ENCODE data around the gene CCDC7.
"Not testable (repeated sequence)": the region's sequence is repeated elsewhere in the genome, so short reads cannot be mapped to it uniquely, and the experiment has no call there.

Gene CCDC7

DNA sequence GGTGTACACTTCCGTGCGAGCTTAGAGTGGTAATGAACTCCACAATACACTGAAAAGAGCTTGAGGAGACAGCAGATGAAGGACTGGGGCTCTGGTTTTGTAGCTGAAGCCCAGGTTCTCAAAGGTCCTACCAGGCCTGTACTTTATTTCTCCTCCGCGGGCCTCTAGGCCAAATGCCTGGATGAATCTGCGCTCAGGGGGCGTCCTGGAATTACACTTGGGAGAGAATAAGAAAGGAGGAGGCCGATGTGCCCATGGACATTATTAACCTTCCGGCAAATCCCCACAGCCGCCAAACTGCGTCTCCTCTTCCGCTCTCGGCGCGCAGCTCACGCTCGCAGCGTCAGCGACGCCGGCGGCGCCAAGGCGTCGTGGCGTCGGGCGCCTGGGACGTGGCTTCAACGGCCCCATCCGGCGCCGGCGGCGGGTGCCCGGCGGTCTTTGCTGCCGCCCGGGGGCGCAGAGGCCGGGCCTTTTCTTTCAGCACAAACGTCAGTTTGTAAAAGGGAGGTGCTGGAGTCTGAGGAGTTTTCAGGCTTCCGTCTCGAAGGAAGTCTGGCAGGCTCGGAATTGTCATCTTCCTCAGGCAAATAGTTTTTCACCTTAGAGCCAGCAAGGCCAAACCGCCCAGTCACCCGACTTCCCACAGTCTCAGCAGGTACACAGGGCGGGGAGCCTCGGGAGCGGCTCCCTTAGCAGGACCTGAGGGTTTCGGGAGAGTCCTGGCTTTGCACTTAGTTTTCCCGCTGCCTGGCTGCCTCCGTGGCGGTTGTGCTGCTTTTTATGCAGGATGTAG lies at the start of gene CCDC7:
TSS of gene CCDC7 (plus strand) at position 401 of the 796 bp plus-strand sequence. CDS start 5,503 bp downstream, outside the sequence.
- peak; percentile 61 to 78 for DNase-seq (ENCODE audit: low read depth in 2 of 2)

DNA sequence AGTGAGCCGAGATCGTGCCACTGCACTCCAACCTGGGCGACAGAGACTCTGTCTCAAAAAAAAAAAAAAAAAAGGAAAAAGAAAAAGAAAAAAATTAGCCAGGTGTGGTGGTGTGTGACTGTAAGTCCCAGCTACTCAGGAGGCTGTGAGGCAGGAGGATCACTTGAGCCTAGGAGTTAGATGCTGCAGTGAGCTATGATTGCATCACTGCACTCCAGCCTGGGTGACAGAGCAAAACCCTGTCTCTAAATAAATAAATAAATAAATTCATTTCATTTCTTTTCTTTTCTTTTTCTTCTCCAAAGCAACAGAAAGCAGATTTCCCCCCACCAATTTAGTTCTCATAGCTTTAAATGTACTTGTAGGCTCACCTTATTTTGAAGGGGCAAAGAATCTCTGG lies 48.8 kb upstream of the CCDC7 start:
- not testable (repeated sequence) for DNase-seq (ENCODE audit: low read depth in 2 of 2)

DNA sequence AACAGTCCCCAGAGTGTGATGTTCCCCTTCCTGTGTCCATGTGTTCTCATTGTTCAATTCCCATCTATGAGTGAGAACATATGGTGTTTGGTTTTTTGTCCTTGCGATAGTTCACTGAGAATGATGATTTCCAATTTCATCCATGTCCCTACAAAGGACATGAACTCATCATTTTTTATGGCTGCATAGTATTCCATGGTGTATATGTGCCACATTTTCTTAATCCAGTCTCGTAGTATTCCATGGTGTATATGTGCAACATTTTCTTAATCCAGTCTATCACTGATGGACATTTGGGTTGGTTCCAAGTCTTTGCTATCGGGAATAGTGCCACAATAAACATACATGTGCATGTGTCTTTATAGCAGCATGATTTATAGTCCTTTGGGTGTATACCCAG lies 46.2 kb upstream of the CCDC7 start:
- not testable (repeated sequence) for DNase-seq (ENCODE audit: low read depth in 2 of 2)

DNA sequence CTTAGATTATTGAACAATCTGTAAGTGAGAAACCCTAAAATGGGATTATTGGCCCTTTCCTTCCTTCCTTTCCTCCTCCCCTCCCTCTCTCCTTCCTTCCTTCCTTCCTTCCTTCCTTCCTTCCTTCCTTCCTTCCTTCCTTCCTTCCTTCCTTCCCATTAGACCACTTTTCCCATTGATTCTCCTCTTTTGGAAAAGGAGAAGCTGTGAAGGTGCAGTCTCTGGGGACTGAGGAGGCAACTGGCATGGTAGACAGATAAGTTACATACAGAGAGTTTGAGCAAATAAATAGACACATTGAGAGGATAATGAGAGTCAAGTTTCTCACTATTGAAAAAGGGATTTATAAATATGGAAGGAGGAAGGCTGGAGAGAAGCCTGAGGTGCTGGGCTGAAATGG lies 45.0 kb upstream of the CCDC7 start:
- DNase-seq (ENCODE audit: low read depth in 2 of 2): no peak

DNA sequence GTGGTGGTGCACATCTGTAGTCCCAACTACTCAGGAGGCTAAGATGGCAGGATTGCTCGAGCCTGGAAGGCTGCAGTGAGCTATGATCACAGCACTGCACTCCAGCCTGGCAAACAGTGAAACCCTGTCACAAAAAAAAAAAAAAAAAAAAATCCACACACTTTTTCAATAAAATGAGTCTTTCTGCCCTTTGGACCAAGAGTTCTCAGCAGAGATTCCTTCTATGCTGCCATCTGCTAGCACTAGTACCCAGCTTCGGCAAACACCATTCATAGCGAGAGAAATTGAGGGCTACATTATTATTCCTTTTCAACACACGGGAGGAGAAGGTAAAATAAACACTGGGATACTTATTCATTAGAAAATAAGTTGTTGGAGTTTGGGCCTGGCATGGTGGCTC lies 43.4 kb upstream of the CCDC7 start:
- DNase-seq (ENCODE audit: low read depth in 2 of 2): no peak

DNA sequence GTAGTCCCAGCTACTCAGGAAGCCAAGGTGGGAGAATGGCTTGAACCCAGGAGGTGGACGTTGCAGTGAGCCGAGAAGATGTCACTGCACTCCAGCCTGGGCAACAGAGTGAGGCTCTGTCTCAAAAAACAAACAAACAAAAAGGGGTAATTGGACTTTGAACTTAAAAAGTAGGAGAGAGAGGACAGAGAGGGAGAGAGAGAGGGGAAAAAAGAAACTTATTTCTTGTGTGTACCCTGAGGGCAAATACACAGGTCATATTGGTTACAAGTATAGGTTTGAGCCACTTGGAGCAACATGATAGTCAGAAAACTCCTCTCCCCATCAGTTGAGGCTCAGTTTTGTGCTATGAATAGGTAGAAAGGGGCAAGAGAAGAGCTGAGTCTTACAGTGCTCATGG lies 42.8 kb upstream of the CCDC7 start:
- no peak for DNase-seq (ENCODE audit: low read depth in 2 of 2)

DNA sequence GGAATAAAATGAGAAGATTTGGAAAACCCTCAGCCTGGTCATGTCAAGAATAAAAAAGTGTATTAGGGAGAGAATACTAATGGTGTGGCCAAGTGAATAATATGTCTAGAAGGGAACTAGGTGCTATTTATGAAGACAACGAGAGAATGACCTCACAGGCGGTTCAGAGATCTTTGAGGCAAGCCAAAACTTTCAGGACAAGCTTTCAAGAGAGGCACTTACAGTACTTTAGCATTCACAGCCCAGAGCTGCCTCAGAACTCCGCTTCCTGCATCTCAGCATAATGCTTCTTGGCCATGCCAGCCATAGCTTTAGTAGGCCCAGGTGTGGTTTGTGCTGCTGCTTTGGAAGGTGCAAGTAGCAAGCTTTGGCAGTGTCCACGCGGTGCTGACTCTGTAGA lies 37.2 kb upstream of the CCDC7 start:
- no peak for DNase-seq (ENCODE audit: low read depth in 2 of 2)

DNA sequence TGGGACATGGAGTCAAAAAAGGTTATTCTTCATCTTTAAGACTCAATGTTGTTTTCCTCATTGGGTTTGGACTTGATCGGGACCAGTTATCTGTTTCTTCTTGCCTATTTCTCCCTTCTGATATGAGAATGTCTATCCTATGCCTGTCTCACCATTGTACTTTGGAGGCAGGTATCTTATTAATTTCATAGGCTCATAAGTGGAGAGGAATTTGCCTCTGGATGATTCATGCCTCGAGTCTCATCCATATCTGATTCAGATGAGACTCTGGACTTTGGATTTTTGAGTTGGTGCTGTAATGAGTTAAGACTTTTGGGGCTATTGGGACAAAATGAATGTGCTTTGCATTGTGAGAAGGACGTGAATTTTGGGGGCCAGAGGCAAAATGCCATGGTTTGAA lies 36.2 kb upstream of the CCDC7 start:
- DNase-seq (ENCODE audit: low read depth in 2 of 2): no peak

DNA sequence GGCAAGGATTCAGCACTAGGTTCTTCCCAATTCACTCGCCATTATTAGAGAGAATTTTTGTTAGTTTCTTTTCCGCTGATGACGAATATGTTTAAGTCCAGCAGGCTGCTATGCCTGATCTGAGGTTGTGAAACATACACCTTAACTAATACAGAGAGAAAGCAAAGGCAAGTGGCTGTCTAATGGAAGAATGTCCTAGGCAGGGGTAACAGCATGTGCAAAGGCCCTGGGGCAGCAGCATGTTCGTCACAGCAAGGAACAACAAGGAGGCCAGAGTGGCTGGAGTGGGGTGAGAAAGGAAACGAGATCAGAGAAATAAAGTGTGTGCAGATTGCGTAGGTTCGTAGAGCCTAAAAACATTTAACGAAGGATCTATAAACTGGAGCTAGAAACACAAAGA lies 35.4 kb upstream of the CCDC7 start:
- no peak for DNase-seq (ENCODE audit: low read depth in 2 of 2)

DNA sequence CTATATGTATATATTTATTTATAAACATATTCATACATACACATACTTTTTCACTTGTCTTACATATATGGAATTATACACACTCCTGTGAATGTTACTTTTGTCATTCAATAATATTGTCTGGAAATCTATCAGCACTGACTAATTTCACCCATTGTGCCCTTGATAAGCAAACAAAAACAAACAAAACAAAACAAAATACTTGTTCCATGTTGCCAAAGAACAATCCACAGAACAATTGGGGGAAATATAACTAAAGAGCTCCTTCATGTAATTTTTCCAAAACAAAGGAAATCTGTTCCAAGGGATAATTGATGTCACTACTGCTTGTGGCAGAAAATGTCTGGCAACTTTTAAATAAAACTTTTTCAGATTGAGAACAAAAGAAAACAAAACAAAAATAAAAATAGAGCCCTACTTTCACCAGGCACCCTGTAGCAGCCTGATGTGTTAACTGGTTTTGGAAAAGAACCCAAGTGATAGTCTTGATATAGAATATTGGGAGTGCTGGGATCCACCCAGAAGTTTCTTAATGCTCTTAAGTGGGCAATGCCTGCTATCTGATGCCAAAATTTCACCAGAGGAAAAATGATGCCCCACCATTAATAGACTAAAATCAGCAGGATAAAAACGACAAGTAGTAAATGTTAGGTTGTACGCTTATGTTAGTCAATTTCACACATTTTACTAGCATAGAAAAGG lies 34.0 kb upstream of the CCDC7 start:
- no peak for DNase-seq (ENCODE audit: low read depth in 2 of 2)

DNA sequence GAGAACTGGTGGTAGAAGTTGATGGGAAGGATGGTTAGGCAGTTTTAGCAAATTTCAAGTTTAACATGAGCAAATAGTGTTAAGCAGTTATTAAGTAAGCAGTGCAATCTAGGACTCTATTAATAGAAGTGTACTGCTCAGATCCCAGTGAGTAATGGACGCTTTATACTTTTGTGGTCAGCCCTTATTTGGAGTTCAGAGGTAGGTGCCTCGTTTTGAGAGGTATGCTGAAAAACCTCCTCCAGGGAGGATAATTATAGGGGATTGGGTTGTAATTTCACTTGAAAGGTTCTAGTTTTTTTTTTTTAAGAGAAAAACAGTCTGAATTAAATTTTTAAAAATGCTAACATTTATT lies 33.5 kb upstream of the CCDC7 start:
- DNase-seq (ENCODE audit: low read depth in 2 of 2): no peak

DNA sequence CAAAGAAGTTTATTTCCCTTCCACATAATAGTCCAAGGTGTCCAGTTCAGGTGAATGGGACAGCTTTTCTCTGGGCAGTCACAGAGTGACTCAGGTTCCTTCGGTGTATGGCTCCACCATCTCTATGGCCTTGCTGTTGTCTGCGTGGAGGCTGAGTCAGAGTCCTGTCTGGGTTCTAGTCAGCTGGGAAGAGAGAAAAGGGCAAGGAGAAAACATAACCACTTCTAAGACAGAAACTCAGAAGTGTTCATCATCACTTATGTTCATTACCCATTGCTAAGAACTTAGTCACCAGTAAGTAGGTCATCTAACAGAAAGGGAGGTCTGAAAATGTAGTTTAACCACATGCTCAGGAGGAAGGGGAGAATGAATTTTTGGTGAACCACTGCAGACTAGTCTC lies 32.4 kb upstream of the CCDC7 start:
- DNase-seq (ENCODE audit: low read depth in 2 of 2): peak in 1 of 2 donors; percentile 7

DNA sequence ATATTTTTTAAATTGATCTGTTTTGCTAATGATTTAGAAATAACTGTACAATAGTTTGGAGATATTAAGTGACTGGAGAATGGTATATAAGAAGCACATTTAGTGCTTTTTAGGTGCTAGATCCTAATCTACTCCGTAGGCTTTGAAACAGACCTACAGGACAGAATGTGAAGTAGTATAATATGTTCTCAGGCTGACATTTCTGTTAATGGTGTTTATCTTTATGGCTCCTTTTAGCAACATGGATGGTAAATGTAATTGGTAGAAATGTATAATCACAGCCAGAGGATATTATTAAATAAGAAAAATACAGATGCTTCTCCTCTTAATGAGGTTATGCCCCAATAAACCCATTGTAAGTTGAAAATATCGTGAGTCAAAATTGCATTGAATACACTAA lies 30.6 kb upstream of the CCDC7 start:
- no peak for DNase-seq (ENCODE audit: low read depth in 2 of 2)

DNA sequence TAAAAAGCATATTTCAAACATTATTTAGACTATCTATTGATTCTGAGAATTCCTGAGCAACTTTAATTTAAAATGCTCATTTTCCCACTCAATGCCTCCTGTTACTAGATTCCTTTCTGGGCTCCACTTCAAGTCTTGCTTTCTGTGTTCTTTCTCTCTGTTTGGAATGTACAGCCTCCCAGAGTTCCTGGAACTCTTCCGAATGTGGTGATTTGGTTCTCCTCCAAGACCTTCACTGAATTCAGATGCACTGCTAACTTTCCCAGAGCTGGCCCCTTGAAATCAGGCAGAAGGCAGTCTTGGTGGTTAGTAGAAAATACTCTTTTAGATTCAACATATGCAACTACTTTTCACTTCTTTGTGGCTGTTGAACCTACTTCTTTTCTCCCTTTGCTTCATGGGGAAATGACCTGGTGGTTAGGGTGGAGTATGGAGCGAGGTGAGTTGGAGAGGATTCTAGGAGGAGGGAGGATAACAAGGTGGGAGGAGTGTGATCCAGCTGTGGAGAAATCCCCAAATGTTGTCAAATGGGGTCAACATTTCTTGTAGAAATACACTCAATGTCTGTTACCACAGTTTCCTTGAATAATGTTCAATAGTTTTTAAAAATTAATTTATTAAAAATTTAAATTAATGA lies 27.9 kb upstream of the CCDC7 start:
- no peak for DNase-seq (ENCODE audit: low read depth in 2 of 2)

DNA sequence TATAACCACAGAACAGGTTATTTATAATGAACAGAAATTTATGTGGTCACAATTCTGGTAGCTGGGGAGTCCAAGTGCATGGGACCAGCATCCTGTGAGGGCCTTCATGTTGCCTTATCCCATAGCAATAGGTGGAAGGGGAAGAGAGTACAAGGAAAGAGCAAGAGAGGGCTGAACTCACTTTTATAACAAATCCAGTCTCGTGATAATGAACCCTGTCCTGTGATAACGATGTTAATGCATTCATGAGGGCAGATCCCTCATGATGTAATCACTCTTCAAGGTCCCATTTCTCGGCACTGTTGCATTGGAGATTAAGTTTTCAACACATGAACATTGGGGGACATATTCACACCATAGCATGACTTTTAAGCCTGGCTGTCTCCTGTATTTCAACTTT lies 27.4 kb upstream of the CCDC7 start:
- no peak for DNase-seq (ENCODE audit: low read depth in 2 of 2)

DNA sequence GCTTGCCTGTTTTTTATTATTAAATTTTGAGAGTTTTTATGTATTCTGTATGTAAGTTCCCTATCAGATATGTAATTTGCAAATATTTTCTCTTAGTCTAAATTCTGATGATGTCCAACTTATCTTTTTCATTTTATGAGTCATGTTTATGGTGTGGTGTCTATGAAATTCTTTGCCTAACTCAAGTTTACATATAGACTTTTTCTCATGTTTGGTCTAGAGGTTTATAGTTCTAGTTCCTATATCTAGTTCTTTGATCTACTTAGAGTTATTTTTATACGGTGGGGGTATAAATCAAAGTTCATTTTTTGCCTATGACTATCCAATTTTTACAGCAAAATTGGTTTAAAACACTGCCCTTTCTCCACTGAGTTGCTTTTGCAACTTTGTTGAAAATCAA lies 26.3 kb upstream of the CCDC7 start:
- no peak for DNase-seq (ENCODE audit: low read depth in 2 of 2)

DNA sequence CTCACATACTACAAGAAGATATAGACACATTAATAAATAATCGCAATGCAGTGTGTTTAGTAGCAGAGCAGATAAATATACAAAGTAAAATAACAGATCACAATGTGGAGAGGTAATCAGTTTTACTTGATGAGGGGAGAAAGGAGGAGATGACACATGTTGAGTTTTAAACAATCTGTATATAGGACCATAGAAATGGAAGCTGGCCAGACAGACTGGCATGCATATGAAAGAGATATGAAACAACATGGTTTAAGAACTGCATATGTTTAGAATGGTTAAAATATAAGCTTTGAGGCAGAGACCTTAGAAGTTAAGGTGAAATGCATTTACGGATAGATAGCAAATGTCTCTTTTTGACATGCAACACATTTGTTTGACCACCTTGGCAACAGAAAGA lies 19.8 kb upstream of the CCDC7 start:
- no peak for DNase-seq (ENCODE audit: low read depth in 2 of 2)

DNA sequence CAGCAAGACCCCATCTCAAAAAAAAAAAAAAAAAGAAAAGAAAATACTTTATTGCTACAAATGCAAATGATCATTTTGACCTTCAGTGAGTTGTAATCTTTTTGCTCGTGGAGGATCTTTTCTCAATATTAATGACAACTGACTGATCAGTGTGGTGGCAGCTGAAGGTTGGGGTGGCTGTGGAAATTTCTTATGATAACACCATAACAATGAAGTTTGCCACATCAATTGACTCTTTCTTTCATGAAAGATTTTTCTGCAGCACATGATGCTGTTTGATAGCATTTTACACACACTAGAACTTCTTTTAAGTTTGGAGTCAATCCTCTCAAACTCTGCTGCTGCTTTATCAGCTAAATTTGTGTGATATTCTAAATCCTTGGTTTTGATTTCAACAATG lies 12.4 kb upstream of the CCDC7 start:
- no peak for DNase-seq (ENCODE audit: low read depth in 2 of 2)

DNA sequence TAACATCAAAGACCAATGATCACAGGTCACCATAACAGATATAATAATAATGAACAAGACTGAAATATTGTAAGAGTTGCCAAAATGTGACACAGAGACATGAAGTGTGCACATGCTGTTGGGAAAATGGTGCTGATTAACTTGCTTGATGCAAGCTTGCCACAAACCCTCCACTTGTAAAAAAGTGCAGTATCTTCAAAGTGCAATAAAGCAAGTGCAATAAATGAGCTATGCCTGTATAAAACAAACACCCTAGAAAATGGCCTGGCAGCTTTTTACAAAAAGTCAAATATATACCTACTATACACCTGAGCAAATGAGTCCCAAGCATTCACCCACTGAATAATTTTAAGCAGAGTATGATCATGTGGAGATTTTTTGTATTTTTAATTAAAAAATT lies 9.7 kb upstream of the CCDC7 start:
- no peak for DNase-seq (ENCODE audit: low read depth in 2 of 2)

DNA sequence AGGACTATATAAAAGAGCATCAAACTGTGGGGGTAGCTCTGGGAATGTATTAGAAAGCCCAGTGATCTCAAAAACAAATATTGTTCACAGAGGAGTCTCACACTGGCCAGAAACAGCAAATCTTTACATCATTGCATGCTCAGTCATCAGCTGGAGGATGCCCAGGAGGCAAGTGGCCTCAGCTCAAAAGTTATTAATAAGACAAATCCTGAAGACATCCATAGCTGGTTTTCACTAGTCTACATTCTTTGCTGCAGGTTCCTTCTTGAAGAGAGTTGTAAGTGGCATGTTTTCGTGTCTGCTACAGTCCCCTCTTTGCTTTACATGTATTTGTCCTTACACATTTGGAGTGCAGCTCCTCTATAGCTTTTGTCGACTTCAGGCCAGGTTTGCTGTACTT lies 8.6 kb upstream of the CCDC7 start:
- no peak for DNase-seq (ENCODE audit: low read depth in 2 of 2)

DNA sequence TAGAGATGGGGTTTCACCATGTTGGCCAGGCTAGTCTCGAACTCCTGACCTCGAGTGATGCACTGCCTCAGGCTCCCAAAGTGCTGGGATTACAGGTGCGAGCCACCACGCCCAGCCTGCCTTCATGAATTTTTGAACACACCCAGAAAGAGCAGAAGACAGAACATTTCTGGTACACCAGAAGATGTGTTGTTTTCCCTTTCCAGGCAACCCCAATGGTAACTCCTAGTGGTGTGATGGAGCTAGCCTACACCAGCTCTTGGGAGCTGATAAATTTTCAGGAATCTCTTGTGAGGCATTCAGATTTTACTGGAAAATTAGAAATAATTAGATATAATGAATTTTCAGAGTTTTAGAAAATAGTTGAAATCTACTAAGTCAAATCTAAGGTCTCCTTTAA lies 904 bp upstream of the CCDC7 start:
- no peak for DNase-seq (ENCODE audit: low read depth in 2 of 2)

DNA sequence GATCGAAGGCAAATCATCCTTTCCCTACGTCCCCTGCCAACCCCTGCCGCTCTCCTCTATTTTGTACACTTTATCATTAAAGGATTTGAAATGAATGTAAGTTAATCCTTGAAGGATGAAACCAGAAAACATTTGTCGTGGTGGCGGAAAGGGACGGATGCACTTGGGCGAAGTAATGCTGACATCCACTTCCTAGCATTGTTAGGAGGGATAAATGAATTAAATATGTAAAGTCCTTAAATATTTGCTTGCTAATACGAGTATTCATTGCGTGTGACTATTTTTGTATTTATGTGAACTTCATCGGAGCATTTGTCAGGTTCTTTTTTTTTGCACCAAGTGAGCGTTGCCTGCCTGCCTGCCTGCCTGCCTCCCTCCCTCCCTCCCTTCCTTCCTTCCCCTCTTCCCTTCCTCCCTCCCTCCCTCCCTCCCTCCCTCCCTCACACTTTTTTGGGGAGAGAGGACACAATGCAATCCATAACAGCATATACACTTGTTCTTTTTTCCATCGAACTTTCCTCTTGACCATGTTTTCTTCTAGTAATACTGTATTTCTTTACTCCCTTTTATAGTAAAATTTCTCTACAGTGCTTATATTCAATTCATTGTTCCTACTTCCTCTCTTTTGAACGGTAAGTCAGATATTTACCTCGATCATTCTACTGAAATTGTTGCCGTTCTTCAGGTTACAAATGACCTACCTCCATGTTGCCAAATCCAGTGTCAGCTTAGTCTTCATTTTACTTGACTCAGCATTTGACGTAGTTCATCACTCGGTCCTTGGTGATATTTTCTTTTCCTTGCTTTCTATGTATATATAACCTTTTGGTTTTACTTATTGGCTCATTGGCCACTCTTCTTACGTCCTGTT lies 831 bp downstream of the CCDC7 start:
- no peak for DNase-seq (ENCODE audit: low read depth in 2 of 2)
